ENCODE measurements around the gene DEXI.
A peak's percentile ranks its signal among the peaks of the same experiment; 100 is the strongest.
"Not testable (repeated sequence)": the region's sequence is repeated elsewhere in the genome, so short reads cannot be mapped to it uniquely, and the experiment has no call there.

The DEXI gene

DNA sequence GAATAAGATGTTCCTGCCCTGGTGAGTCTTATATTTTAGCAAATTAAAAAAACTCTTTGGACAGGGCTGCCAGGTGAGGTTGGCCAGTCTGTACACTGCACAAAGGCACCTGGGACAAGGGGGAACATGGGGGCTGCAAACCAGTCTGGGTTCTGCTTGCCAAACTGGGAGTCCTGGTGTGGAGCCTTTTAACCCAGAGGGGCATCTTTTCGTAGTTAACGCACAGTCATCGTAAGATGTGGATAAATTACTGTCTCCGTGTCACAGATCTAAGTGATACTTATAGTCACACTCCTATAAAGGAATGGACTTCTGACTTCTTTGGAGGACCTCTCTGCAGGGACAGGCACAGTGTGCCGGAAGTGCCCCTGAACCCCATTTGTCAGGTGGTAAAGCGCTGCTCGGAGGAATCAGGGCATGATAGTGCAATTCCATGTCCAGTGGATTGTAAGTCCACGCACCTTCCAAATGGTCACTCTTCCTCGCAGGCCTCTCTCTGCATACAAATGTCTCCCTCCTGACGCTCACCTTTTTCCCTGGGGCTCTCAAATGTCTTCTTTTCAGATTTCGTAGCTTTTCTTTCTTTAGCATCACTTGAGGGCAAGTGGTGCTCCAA is 14.7 kb downstream of the DEXI start:
- H3K4me3 ChIP-seq, result no peak overlapping the region
- no peaks in the 10 kb centered on the region for H3K9me3 ChIP-seq
- no peak for DNase-seq
- H3K27ac ChIP-seq, result no peak overlapping the region
- peaks cover 0 to 34% (median 30%) of the 10 kb centered on the region in 4 donors for H3K4me1 ChIP-seq
- intact Hi-C loops (cut with DNase I; ENCODE audit: low total_unique reads), result no loop called here
- TF ChIP-seq, protein P1, sequence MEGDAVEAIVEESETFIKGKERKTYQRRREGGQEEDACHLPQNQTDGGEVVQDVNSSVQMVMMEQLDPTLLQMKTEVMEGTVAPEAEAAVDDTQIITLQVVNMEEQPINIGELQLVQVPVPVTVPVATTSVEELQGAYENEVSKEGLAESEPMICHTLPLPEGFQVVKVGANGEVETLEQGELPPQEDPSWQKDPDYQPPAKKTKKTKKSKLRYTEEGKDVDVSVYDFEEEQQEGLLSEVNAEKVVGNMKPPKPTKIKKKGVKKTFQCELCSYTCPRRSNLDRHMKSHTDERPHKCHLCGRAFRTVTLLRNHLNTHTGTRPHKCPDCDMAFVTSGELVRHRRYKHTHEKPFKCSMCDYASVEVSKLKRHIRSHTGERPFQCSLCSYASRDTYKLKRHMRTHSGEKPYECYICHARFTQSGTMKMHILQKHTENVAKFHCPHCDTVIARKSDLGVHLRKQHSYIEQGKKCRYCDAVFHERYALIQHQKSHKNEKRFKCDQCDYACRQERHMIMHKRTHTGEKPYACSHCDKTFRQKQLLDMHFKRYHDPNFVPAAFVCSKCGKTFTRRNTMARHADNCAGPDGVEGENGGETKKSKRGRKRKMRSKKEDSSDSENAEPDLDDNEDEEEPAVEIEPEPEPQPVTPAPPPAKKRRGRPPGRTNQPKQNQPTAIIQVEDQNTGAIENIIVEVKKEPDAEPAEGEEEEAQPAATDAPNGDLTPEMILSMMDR (IDR thresholded peaks at IDR 0.05), result no peak
- peaks cover 31 to 69% (median 48%) of the 10 kb centered on the region in 3 donors for H3K36me3 ChIP-seq
- H3K27me3 ChIP-seq, result no peaks in the 10 kb centered on the region

GRCh38 chr16:10926867-10927266 is 15.4 kb downstream of the DEXI start:
- no peak for DNase-seq
- no peaks in the 10 kb centered on the region for H3K9me3 ChIP-seq
- TF ChIP-seq, protein P1 (IDR thresholded peaks at IDR 0.05), result no peak
- peaks cover 0 to 42% (median 37%) of the 10 kb centered on the region in 4 donors for H3K4me1 ChIP-seq
- H3K36me3 ChIP-seq, result peaks cover 31 to 69% (median 48%) of the 10 kb centered on the region in 3 donors
- intact Hi-C loops (cut with DNase I; ENCODE audit: low total_unique reads), result no loop called here
- H3K27me3 ChIP-seq, result no peaks in the 10 kb centered on the region
- H3K4me3 ChIP-seq, result no peak overlapping the region
- H3K27ac ChIP-seq, result no peak overlapping the region

GRCh38 chr16:10926094-10926493 is 16.2 kb downstream of the DEXI start:
- peaks cover 31 to 66% (median 48%) of the 10 kb centered on the region in 3 donors for H3K36me3 ChIP-seq
- H3K27ac ChIP-seq, result no peak overlapping the region
- intact Hi-C loops (cut with DNase I; ENCODE audit: low total_unique reads), result no loop called here
- no peaks in the 10 kb centered on the region for H3K27me3 ChIP-seq
- no peak overlapping the region for H3K4me3 ChIP-seq
- peaks cover 0 to 49% (median 42%) of the 10 kb centered on the region in 4 donors for H3K4me1 ChIP-seq
- TF ChIP-seq, protein P1 (IDR thresholded peaks at IDR 0.05), result no peak
- H3K9me3 ChIP-seq, result no peaks in the 10 kb centered on the region
- DNase-seq, result no peak

DNA sequence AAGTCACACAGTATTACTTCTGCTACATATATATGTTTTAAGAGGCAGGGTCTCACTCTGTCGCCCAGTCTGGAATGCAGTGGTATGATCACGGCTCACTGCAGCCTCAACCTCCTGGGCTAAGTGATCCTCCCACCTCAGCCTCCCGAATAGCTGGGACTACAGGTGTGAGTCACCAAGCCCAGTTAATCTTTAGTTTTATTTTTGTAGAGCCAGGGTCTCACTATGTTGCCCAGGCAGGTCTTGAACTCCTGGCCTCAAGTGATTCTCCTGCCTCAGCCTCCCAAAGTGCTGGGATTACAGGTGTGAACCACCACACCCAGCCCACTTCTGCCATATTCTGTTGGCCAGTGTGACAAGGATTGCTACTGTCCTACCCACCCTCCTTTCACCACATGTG is 17.0 kb downstream of the DEXI start:
- DNase-seq; H3K9me3 ChIP-seq; H3K27me3 ChIP-seq; H3K4me3 ChIP-seq; intact Hi-C loops (cut with DNase I; ENCODE audit: low total_unique reads): not testable (repeated sequence)
- Histone ChIP-seq H3K4me1 (peaks cover 0 to 52% (median 41%) of the 10 kb centered on the region in 4 donors), H3K36me3 (peaks cover 31 to 59% (median 48%) of the 10 kb centered on the region in 3 donors), H3K27ac (peak overlapping the region in 1 of 2 donors; percentile 74)

GRCh38 chr16:10923650-10924214 is 18.5 kb downstream of the DEXI start:
- peak overlapping the region; percentile 59 to 74 for H3K27ac ChIP-seq
- no peak overlapping the region for H3K4me3 ChIP-seq
- no peaks in the 10 kb centered on the region for H3K9me3 ChIP-seq
- no peaks in the 10 kb centered on the region for H3K27me3 ChIP-seq
- peak; percentile 81 to 92 for DNase-seq
- TF ChIP-seq, protein P1 (IDR thresholded peaks at IDR 0.05), result no peak
- H3K36me3 ChIP-seq, result peaks cover 27 to 46% (median 42%) of the 10 kb centered on the region in 3 donors
- intact Hi-C loops (cut with DNase I; ENCODE audit: low total_unique reads), result loop anchor here (5.0 kb wide), 1 partner anchor 406 kb away; no protein-coding TSS in a partner anchor
- H3K4me1 ChIP-seq, result peaks cover 0 to 52% (median 38%) of the 10 kb centered on the region in 4 donors

GRCh38 chr16:10923146-10923649 is 19.1 kb downstream of the DEXI start:
- no peaks in the 10 kb centered on the region for H3K9me3 ChIP-seq
- H3K4me1 ChIP-seq, result peaks cover 0 to 57% (median 43%) of the 10 kb centered on the region in 4 donors
- TF ChIP-seq, protein P1 (IDR thresholded peaks at IDR 0.05), result no peak
- peaks cover 21 to 40% (median 37%) of the 10 kb centered on the region in 3 donors for H3K36me3 ChIP-seq
- H3K27ac ChIP-seq, result peak overlapping the region; percentile 59 to 74
- no peak for DNase-seq
- intact Hi-C loops (cut with DNase I; ENCODE audit: low total_unique reads), result loop anchor here (5.0 kb wide), 1 partner anchor 406 kb away; no protein-coding TSS in a partner anchor
- H3K27me3 ChIP-seq, result no peaks in the 10 kb centered on the region
- no peak overlapping the region for H3K4me3 ChIP-seq
